ENCODE results near the gene ATG7. TPM values are rescaled to one million over a fixed set of nuclear protein-coding genes. Genes with fewer than 3 reads are reported as not detected.
A peak's percentile ranks its signal among the peaks of the same experiment; 100 is the strongest.
"Not testable (repeated sequence)": the region's sequence is repeated elsewhere in the genome, so short reads cannot be mapped to it uniquely, and the experiment has no call there.

ATG7 gene
- total and polyA plus RNA-seq, 12 donors, result 9.1 to 118 (median 40.0) TPM

DNA sequence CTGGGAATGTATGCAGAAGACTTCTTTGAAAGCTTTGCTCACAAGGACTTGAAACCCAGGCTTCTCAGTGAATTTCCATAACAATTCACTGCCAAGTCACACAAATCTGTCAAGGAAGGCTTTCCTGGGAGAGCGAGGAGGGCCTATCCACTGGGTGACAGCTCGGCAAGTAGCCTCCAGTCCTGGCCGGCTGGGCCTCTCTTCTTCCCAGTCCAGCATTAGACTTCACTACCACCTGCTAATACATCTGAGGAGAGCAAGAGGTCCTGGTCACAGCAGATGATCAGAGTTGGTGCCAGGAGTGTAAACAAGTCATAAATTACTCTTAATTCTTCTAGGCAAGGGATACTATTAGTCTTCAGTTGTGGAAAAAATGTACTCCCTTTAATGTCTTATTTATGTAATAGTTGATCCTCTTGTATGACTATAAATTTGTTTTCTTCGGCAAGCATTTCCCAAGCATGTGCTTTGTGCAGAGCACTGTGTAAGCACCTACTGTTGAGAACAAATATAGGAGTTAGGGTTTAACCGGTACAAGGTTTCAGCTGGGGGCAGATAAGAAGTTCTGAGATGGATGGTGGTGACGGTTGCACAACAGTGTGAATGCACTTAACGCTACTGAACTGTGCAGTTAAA, 208.6 kb downstream of the ATG7 start:
- 68 to 90% (median 73%) methylated on average over 7 of the region's 7 CpGs for WGBS, 4 donors
- intact Hi-C loops (cut with DNase I), result no loop called here
- H3K4me3 ChIP-seq, result no peak overlapping the region
- TF ChIP-seq POLR2A (IDR thresholded peaks at IDR 0.05) (no peak), CTCF (IDR thresholded peaks at IDR 0.05) (no peak)
- peak overlapping the region in 1 of 5 donors; percentile 47 for H3K27ac ChIP-seq
- DNase-seq, result peak in 3 of 7 donors; percentile 21 to 68 (median 40)
- H3K27me3 ChIP-seq, result no peaks in the 10 kb centered on the region
- peaks cover 4 to 6% of the 10 kb centered on the region in 2 donors for H3K4me1 ChIP-seq (replicated peaks in 1 of 2)
- H3K36me3 ChIP-seq (replicated peaks in 1 of 2), result no peaks in the 10 kb centered on the region
- H3K9me3 ChIP-seq (replicated peaks in 1 of 3), result no peaks in the 10 kb centered on the region

- H3K4me1 ChIP-seq (replicated peaks in 1 of 2), result peaks cover 4 to 6% of the 10 kb centered on the region in 2 donors
- TF ChIP-seq CTCF (IDR thresholded peaks at IDR 0.05), result no peak
- TF ChIP-seq POLR2A (IDR thresholded peaks at IDR 0.05), result no peak
- no peaks in the 10 kb centered on the region for H3K27me3 ChIP-seq
Measured at GRCh38 chr3:11481556-11481955, 209.4 kb downstream of the ATG7 start.

DNA sequence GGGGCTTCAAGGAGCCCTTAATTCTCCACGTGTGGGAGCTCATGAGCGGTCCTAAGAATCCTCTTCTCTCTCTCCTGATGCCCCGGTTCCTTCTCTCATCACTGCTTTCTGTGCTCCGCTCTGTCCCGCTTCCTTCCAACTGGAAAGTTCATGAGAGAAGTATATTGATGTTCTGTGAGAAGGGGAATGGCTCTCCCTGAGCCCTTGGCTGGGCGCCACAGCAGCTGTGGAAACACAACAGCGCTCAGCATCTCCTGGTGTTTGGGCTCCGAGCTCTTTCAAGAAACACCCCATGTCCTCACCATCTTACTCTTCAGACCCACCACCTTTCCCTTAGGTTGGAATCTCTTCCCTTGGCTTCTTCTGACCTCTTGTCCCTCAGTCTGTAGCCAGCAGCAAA, 209.8 kb downstream of the ATG7 start:
- peak in 3 of 7 donors; percentile 26 to 39 (median 30) for DNase-seq
- WGBS, 4 donors, result 74 to 93% (median 81%) methylated on average over 8 of the region's 8 CpGs
- intact Hi-C loops (cut with DNase I), result no loop called here
- TF ChIP-seq CTCF (IDR thresholded peaks at IDR 0.05), result no peak
- no peak for TF ChIP-seq POLR2A (IDR thresholded peaks at IDR 0.05)
- Histone ChIP-seq H3K36me3 (replicated peaks in 1 of 2) (no peaks in the 10 kb centered on the region), H3K4me1 (replicated peaks in 1 of 2) (peaks cover 4 to 6% of the 10 kb centered on the region in 2 donors), H3K4me3 (no peak overlapping the region), H3K27ac (peak overlapping the region in 1 of 5 donors; percentile 24), H3K9me3 (replicated peaks in 1 of 3) (no peaks in the 10 kb centered on the region), H3K27me3 (no peaks in the 10 kb centered on the region)

More at GRCh38 chr3:11481556-11481955, 209.4 kb downstream of the ATG7 start:
- DNase-seq, result peak in 1 of 7 donors; percentile 10
- no peaks in the 10 kb centered on the region for H3K36me3 ChIP-seq (replicated peaks in 1 of 2)
- H3K27ac ChIP-seq, result peak overlapping the region in 1 of 5 donors; percentile 24
- no peak overlapping the region for H3K4me3 ChIP-seq
- WGBS, 4 donors, result 36 to 77% (median 58%) methylated on average over 3 of the region's 3 CpGs
- H3K9me3 ChIP-seq (replicated peaks in 1 of 3), result no peaks in the 10 kb centered on the region
- intact Hi-C loops (cut with DNase I), result no loop called here

- H3K9me3 ChIP-seq (replicated peaks in 1 of 3); H3K27ac ChIP-seq; DNase-seq; intact Hi-C loops (cut with DNase I); H3K4me1 ChIP-seq (replicated peaks in 1 of 2); H3K4me3 ChIP-seq; H3K36me3 ChIP-seq (replicated peaks in 1 of 2); H3K27me3 ChIP-seq: not testable (repeated sequence)
- WGBS, 4 donors, result 93 to 99% (median 98%) methylated on average over 9 to 42 of the region's 42 CpGs
Measured at GRCh38 chr3:11488356-11488755, 216.2 kb downstream of the ATG7 start.
